ENCODE data around the gene CYB5B. TPM values are rescaled to one million over a fixed set of nuclear protein-coding genes. Genes with fewer than 3 reads are reported as not detected.
A peak's percentile ranks its signal among the peaks of the same experiment; 100 is the strongest.

The CYB5B gene
- total RNA-seq, 4 donors from 2014 or later: 30.3 to 60.5 (median 42.4) TPM

DNA sequence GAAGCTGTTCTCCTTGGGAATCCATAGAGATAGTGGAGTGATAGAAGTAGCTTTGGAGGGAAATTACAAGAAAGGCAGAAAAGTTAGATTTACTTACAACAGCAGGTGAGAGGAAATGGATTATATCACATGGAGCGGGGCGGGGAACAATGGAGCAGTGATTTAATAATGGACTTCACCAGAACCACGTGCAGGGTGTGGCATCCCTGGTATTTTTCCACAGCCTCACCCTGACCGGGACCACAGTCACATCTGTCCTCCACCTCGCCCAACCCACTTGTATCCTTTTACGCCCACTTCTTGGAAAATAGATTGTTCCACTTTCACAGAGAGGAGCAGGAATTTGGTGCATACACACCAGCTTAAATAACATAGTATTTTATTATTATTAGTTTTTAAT lies 15.9 kb upstream of the CYB5B start:
- WGBS, 2 donors (ENCODE audit: low coverage in 1 of 2): 55 to 57% methylated on average over 5 to 6 of the region's 6 CpGs
- DNase-seq: peak; percentile 81
- Histone ChIP-seq H3K27ac (peak overlapping the region in 3 of 4 donors; percentile 42 to 54 (median 46)), H3K9me3 (no peaks in the 10 kb centered on the region), H3K4me1 (peaks cover 18 to 44% (median 26%) of the 10 kb centered on the region in 4 donors), H3K27me3 (no peaks in the 10 kb centered on the region), H3K4me3 (no peak overlapping the region), H3K36me3 (no peaks in the 10 kb centered on the region)
- TF ChIP-seq POLR2AphosphoS5 (IDR thresholded peaks at IDR 0.05): peak in 2 of 3 donors; percentile 16 to 19
- no peak for TF ChIP-seq CTCF (IDR thresholded peaks at IDR 0.05)
- no peak for TF ChIP-seq POLR2A (IDR thresholded peaks at IDR 0.05)
- no peak for TF ChIP-seq EP300 (IDR thresholded peaks at IDR 0.05; ENCODE audit: low read depth)
- in situ Hi-C loops (cut with MboI; ENCODE audit: low pct_ligation_motif_present in 1 of 4, low pct_unique_long_range_greater_than_20kb in 1 of 4, low sequenced_read_pairs in 3 of 4): no loop called here
- intact Hi-C loops (cut with DNase I; ENCODE audit: low total_unique reads): no loop called here

GRCh38 chr16:69410219-69410990 lies 14.0 kb upstream of the CYB5B start:
- DNase-seq: no peak
- no peak overlapping the region for H3K4me3 ChIP-seq
- H3K9me3 ChIP-seq: no peaks in the 10 kb centered on the region
- WGBS, 2 donors (ENCODE audit: low coverage in 1 of 2): 56 to 73% methylated on average over 6 of the region's 6 CpGs
- peaks cover 9 to 34% (median 19%) of the 10 kb centered on the region in 4 donors for H3K4me1 ChIP-seq
- H3K36me3 ChIP-seq: no peaks in the 10 kb centered on the region
- in situ Hi-C loops (cut with MboI; ENCODE audit: low pct_ligation_motif_present in 1 of 4, low pct_unique_long_range_greater_than_20kb in 1 of 4, low sequenced_read_pairs in 3 of 4): no loop called here
- TF ChIP-seq CTCF (IDR thresholded peaks at IDR 0.05) (no peak), POLR2A (IDR thresholded peaks at IDR 0.05) (no peak), POLR2AphosphoS5 (IDR thresholded peaks at IDR 0.05) (no peak), EP300 (IDR thresholded peaks at IDR 0.05; ENCODE audit: low read depth) (no peak)
- H3K27ac ChIP-seq: peak overlapping the region in 1 of 4 donors; percentile 33
- no peaks in the 10 kb centered on the region for H3K27me3 ChIP-seq
- intact Hi-C loops (cut with DNase I; ENCODE audit: low total_unique reads): no loop called here

DNA sequence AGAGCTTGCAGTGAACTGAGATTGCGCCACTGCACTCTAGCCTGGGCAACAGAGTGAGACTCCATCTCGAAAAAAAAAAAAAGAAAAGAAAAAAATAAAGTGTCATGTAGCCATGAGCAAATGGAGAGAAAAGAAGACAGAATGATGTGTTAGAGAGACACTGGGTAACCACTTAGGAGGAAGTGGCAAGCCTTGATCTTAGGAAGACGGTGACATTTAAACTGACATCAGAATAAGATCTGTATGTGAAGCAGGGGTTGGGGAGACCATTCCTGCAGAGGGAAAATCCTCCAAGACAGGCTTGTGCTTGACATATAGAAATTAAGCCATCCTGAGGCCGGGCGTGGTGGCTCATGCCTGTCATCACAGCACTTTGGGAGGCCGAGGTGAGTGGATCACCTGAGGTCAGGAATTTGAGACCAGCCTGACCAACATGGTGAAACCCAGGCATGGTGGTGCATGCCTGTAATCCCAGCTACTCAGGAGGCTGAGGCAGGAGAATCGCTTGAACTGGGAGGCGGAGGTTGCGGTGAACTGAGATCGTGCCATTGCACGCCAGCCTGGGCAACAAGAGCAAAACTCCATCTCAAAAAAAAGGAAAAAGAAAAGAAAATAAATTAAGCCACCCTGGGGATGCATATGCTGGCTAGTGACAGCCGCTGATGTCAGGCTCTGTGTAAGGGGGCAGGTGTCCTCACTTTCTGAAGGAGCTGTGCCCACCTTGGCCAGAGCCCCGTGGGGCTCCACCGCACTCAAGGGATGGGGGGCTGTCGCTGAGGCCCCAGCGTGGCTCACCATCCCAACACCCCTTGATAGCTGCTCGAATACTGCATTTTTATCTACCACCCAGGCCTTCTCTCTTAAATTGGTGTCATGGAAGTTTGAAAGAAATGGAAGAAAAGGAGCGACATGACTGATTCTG lies 13.1 kb upstream of the CYB5B start:
- 79 to 90% methylated on average over 11 to 18 of the region's 18 CpGs for WGBS, 2 donors (ENCODE audit: low coverage in 1 of 2)
- intact Hi-C loops (cut with DNase I; ENCODE audit: low total_unique reads): no loop called here
- no peak for DNase-seq

More for the DNA sequence above, 13.1 kb upstream of the CYB5B start:
- TF ChIP-seq POLR2A (IDR thresholded peaks at IDR 0.05) (no peak), POLR2AphosphoS5 (IDR thresholded peaks at IDR 0.05) (no peak), EP300 (IDR thresholded peaks at IDR 0.05; ENCODE audit: low read depth) (no peak), CTCF (IDR thresholded peaks at IDR 0.05) (no peak)
- Histone ChIP-seq H3K4me1 (peaks cover 4 to 36% (median 17%) of the 10 kb centered on the region in 4 donors), H3K27me3 (no peaks in the 10 kb centered on the region), H3K27ac (no peak overlapping the region), H3K9me3 (no peaks in the 10 kb centered on the region), H3K4me3 (no peak overlapping the region), H3K36me3 (no peaks in the 10 kb centered on the region)
- in situ Hi-C loops (cut with MboI; ENCODE audit: low pct_ligation_motif_present in 1 of 4, low pct_unique_long_range_greater_than_20kb in 1 of 4, low sequenced_read_pairs in 3 of 4): no loop called here
